ENCODE results near the gene RPL27A. TPM values are rescaled to one million over a fixed set of nuclear protein-coding genes. Genes with fewer than 3 reads are reported as not detected.
A peak's percentile ranks its signal among the peaks of the same experiment; 100 is the strongest.

The RPL27A gene
- total RNA-seq, 2 donors from 2014 or later, result 1,114 to 1,791 TPM

DNA sequence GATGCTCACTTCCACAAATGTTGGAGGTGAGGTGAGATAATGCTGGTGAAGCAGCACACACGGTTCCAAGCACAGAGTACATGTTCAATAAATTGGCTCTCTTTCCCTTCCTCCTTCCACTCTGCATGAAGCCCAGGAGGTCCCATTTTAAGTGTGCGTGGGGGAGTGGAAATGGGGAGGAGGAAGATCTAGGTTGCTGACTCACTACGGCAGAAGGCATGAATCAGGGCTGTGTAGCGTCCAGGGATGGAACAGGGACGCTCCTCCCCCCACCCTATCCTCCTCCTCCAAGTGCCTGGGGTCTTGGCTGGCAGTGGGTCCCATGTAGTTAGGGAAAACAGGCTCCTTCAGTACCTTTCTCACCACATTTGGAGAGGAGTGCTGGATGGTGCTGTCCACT lies 44.3 kb upstream of the RPL27A start:
- Mint-ChIP-seq H3K4me3 (no peak overlapping the region), H3K36me3 (ENCODE audit: low read depth) (peaks cover 11% of the 10 kb centered on the region), H3K4me1 (peaks cover 12% of the 10 kb centered on the region), H3K9me3 (no peaks in the 10 kb centered on the region), H3K27ac (no peak overlapping the region), H3K27me3 (ENCODE audit: insufficient read depth) (no peaks in the 10 kb centered on the region)
- H3K9ac ChIP-seq (ENCODE audit: extremely low read depth, low read length, poor library complexity, severe bottlenecking), result no peak overlapping the region
- TF ChIP-seq, protein P1, sequence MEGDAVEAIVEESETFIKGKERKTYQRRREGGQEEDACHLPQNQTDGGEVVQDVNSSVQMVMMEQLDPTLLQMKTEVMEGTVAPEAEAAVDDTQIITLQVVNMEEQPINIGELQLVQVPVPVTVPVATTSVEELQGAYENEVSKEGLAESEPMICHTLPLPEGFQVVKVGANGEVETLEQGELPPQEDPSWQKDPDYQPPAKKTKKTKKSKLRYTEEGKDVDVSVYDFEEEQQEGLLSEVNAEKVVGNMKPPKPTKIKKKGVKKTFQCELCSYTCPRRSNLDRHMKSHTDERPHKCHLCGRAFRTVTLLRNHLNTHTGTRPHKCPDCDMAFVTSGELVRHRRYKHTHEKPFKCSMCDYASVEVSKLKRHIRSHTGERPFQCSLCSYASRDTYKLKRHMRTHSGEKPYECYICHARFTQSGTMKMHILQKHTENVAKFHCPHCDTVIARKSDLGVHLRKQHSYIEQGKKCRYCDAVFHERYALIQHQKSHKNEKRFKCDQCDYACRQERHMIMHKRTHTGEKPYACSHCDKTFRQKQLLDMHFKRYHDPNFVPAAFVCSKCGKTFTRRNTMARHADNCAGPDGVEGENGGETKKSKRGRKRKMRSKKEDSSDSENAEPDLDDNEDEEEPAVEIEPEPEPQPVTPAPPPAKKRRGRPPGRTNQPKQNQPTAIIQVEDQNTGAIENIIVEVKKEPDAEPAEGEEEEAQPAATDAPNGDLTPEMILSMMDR (conservative IDR thresholded peaks at IDR 0.05), result no peak
- no peaks in the 10 kb centered on the region for H3K27me3 ChIP-seq (ENCODE audit: control insufficient read depth, insufficient read depth, low read length, poor library complexity, severe bottlenecking)
- no peak overlapping the region for H3K4me3 ChIP-seq (ENCODE audit: low read length)
- DNase-seq, result no peak
- 88% methylated on average over 1 of the region's 5 CpGs; no CpG with 5 or more reads in 1 of the 2 experiments for WGBS, 2 experiments (ENCODE audit: insufficient coverage in 1 of 2, insufficient read length in 1 of 2)
- H3K9me3 ChIP-seq (ENCODE audit: control insufficient read depth, low read length), result peaks cover 12% of the 10 kb centered on the region
- no peak overlapping the region for H3K27ac ChIP-seq (ENCODE audit: low read depth, low read length)
- H3K4me1 ChIP-seq (ENCODE audit: control insufficient read depth, insufficient read depth, low read length), result peaks cover 4% of the 10 kb centered on the region
- H3K36me3 ChIP-seq (ENCODE audit: control insufficient read depth, insufficient read depth, low read length), result peaks cover 19% of the 10 kb centered on the region

DNA sequence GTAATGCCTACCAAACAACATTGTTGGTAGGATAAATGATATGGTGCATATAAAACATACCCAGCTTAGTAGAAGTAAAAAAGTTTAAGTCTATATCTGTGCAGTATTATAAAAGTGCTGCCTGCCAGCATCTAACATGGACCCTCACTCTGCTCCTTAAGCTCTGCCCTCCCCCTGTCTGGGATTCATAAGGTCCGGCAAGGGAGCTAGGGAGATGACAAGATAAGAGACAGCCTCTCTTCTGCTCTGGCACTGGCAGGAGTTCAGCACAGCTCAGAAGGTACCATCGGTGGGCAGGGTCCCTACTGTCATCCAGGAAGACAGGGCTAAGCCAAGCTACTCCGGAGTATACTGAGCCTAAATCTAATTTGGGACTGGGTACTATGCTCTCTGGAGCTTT lies 42.9 kb upstream of the RPL27A start:
- no peak overlapping the region for H3K9ac ChIP-seq (ENCODE audit: extremely low read depth, low read length, poor library complexity, severe bottlenecking)
- Mint-ChIP-seq H3K36me3 (ENCODE audit: low read depth) (peaks cover 11% of the 10 kb centered on the region), H3K9me3 (no peaks in the 10 kb centered on the region), H3K4me1 (peaks cover 12% of the 10 kb centered on the region), H3K27me3 (ENCODE audit: insufficient read depth) (no peaks in the 10 kb centered on the region), H3K4me3 (no peak overlapping the region), H3K27ac (no peak overlapping the region)
- 94 to 100% methylated on average over 3 of the region's 3 CpGs for WGBS, 2 experiments (ENCODE audit: insufficient coverage in 1 of 2, insufficient read length in 1 of 2)
- peaks cover 12% of the 10 kb centered on the region for H3K9me3 ChIP-seq (ENCODE audit: control insufficient read depth, low read length)
- TF ChIP-seq, protein P1 (conservative IDR thresholded peaks at IDR 0.05), result no peak
- H3K27me3 ChIP-seq (ENCODE audit: control insufficient read depth, insufficient read depth, low read length, poor library complexity, severe bottlenecking), result no peaks in the 10 kb centered on the region
- no peak for DNase-seq
- no peak overlapping the region for H3K27ac ChIP-seq (ENCODE audit: low read depth, low read length)
- no peak overlapping the region for H3K4me3 ChIP-seq (ENCODE audit: low read length)
- peaks cover 19% of the 10 kb centered on the region for H3K36me3 ChIP-seq (ENCODE audit: control insufficient read depth, insufficient read depth, low read length)
- H3K4me1 ChIP-seq (ENCODE audit: control insufficient read depth, insufficient read depth, low read length), result peaks cover 4% of the 10 kb centered on the region

DNA sequence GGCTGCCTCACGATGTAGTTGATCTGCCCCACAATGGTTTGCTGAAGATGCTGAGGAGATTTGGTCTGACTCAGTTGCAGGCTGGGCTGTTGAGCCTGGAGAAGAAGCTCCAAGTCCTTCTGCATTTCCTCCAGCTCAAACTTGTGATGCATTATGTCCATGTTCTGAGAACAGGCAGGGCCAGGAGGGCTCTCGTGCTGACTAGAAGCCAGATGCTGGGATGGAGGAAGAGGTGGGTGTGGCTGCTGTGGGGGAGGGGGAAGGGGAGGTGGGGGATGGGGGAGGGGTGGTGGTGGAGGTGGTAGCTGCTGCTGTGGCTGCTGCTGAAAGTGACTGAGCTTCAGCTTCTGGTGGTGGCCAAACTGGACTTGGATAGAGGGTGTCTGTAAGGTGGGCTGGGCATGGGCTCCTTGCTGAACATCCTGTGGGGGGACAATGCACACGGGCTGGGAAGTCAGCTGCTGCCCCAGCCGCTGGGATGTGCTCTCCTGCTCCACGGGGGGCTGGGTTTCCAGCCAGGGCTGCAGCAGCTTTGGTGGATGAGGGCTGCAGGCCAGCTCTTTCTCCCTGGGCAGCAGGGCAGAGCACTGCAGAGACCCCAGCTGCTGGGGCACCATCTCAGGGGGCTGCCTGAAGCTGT lies 42.2 kb upstream of the RPL27A start:
- Histone ChIP-seq H3K9ac (ENCODE audit: extremely low read depth, low read length, poor library complexity, severe bottlenecking) (no peak overlapping the region), H3K27ac (ENCODE audit: low read depth, low read length) (no peak overlapping the region), H3K36me3 (ENCODE audit: control insufficient read depth, insufficient read depth, low read length) (peaks cover 19% of the 10 kb centered on the region), H3K4me3 (ENCODE audit: low read length) (no peak overlapping the region), H3K9me3 (ENCODE audit: control insufficient read depth, low read length) (peaks cover 12% of the 10 kb centered on the region), H3K4me1 (ENCODE audit: control insufficient read depth, insufficient read depth, low read length) (peaks cover 4% of the 10 kb centered on the region), H3K27me3 (ENCODE audit: control insufficient read depth, insufficient read depth, low read length, poor library complexity, severe bottlenecking) (no peaks in the 10 kb centered on the region)
- Mint-ChIP-seq H3K27ac (no peak overlapping the region), H3K36me3 (ENCODE audit: low read depth) (peaks cover 11% of the 10 kb centered on the region), H3K4me1 (peaks cover 12% of the 10 kb centered on the region), H3K4me3 (no peak overlapping the region), H3K9me3 (no peaks in the 10 kb centered on the region), H3K27me3 (ENCODE audit: insufficient read depth) (no peaks in the 10 kb centered on the region)
- 70 to 100% methylated on average over 2 to 5 of the region's 5 CpGs for WGBS, 2 experiments (ENCODE audit: insufficient coverage in 1 of 2, insufficient read length in 1 of 2)
- DNase-seq, result peak; percentile 75
- TF ChIP-seq, protein P1 (conservative IDR thresholded peaks at IDR 0.05), result no peak

Measured in endodermal cell (in vitro differentiated cells).